GM23338 (cell line): ENCODE data around the gene SETD4.

Source experiments
- CREB1 ChIP-seq: fragments of 250-450 bp; sonication (Bioruptor Pico); IDR thresholded peaks from 2 replicates; pipeline ENCODE4 v1.5.0; 2020; ENCODE audit warnings: low read depth, mild to moderate bottlenecking, moderate library complexity
- CTCF ChIP-seq, 2 experiments: fragments of 200-600 bp in 1 of 2; sonication (generic) in 1 of 2; conservative IDR thresholded peaks; 2 replicates each; pipeline versions ENCODE4 v1.5.1 to v1.6.1; 2016 to 2017; ENCODE audit warnings: antibody characterized with exemption in 2 of 2, low read depth in 2 of 2, mild to moderate bottlenecking in 2 of 2, moderate library complexity in 1 of 2
- EZH2 ChIP-seq: fragments of 200-600 bp; sonication (generic); IDR thresholded peaks from one replicate; pipeline ENCODE4 v1.8.0; 2017; ENCODE audit warnings: antibody characterized with exemption, mild to moderate bottlenecking, low read depth; ENCODE audit not compliant: unreplicated experiment
- EZH2phosphoT487 ChIP-seq: fragments of 200-600 bp; sonication (generic); IDR thresholded peaks from one replicate; pipeline ENCODE4 v1.8.1; 2018; ENCODE audit warnings: antibody characterized with exemption; ENCODE audit not compliant: unreplicated experiment
- POLR2AphosphoS5 ChIP-seq: IDR thresholded peaks from 2 replicates; pipeline ENCODE4 v1.6.1; 2016; ENCODE audit warnings: antibody characterized with exemption, low read depth
- REST ChIP-seq: IDR thresholded peaks from one replicate; pipeline ENCODE4 v1.6.1; 2018; ENCODE audit warnings: antibody characterized with exemption; ENCODE audit not compliant: unreplicated experiment
- ZNF462 ChIP-seq: fragments of 250-450 bp; sonication (Bioruptor Pico); IDR thresholded peaks from 2 replicates; pipeline ENCODE4 v1.5.0; 2020; ENCODE audit warnings: mild to moderate bottlenecking, moderate library complexity

GRCh38 chr21:36008505-36008904 lies 51.8 kb downstream of the SETD4 start:
- no peak for TF ChIP-seq POLR2AphosphoS5
- no peak for TF ChIP-seq CTCF (conservative IDR thresholded peaks at IDR 0.05; ENCODE audit: low read depth in 2 of 2)
- no peak for TF ChIP-seq CREB1 (CRISPR knock-in tag)
- TF ChIP-seq EZH2: no peak
- TF ChIP-seq ZNF462 (CRISPR knock-in tag): no peak
- TF ChIP-seq EZH2phosphoT487: no peak
- TF ChIP-seq REST: no peak
